Small intestine (tissue), 7 donors: ENCODE data around the gene SLC25A51. TPM values are rescaled to one million over a fixed set of nuclear protein-coding genes. Genes with fewer than 3 reads are reported as not detected.

Experiments used
- DNase-seq, 2 donors: peaks; one replicate each; pipeline versions ENCODE4 v3.0.0 to v3.0.0-alpha.2; 2013
- FAIRE-seq: peaks from 2 replicates; lab custom pipeline; 2012; peaks lifted over from hg19 to GRCh38; lab: Jason Lieb, UNC
- H3K27ac ChIP-seq, 3 donors: one replicate each; pipeline ENCODE4 v1.5.1; 2013; ENCODE audit warnings: low read length in 2 of 3, mild to moderate bottlenecking in 2 of 3, control low read depth in 1 of 3, inconsistent platforms in 1 of 3, low read depth in 1 of 3, moderate library complexity in 1 of 3
- H3K27me3 ChIP-seq, 3 donors: one replicate each; pipeline ENCODE4 v1.6.1; 2013; ENCODE audit warnings: low read length in 3 of 3, inconsistent platforms in 1 of 3; ENCODE audit not compliant: control insufficient read depth in 3 of 3, insufficient read depth in 3 of 3
- H3K36me3 ChIP-seq, 3 donors: one replicate each; pipeline ENCODE4 v1.6.1; 2013; ENCODE audit warnings: low read length in 3 of 3, inconsistent platforms in 1 of 3, low read depth in 1 of 3, mild to moderate bottlenecking in 1 of 3, moderate library complexity in 1 of 3; ENCODE audit not compliant: control insufficient read depth in 3 of 3, insufficient read depth in 2 of 3
- H3K4me1 ChIP-seq, 3 donors: one replicate each; pipeline ENCODE4 v1.6.1; 2013; ENCODE audit warnings: low read length in 2 of 3, inconsistent platforms in 1 of 3, low read depth in 1 of 3, mild to moderate bottlenecking in 1 of 3, moderate library complexity in 1 of 3; ENCODE audit not compliant: control insufficient read depth in 3 of 3, insufficient read depth in 2 of 3
- H3K4me3 ChIP-seq, 3 donors: one replicate each; pipeline ENCODE4 v1.5.1; 2013; ENCODE audit warnings: low read length in 3 of 3, control low read depth in 1 of 3, inconsistent platforms in 1 of 3, low read depth in 1 of 3, mild to moderate bottlenecking in 1 of 3, moderate library complexity in 1 of 3
- H3K9me3 ChIP-seq, 2 donors: one replicate each; pipeline ENCODE4 v1.6.1; 2013; ENCODE audit warnings: low read depth in 1 of 2, low read length in 1 of 2; ENCODE audit not compliant: control insufficient read depth in 2 of 2, insufficient read depth in 1 of 2
- WGBS, 3 donors: extraction: QIAGEN DNeasy Blood & Tissue Kit; methylation state at CpG; one replicate each; pipeline ENCODE4 v1.1.7; 2013; 5-methylcytosine and 5-hydroxymethylcytosine counted together
- polyA plus RNA-seq, 4 donors: library from polyadenylated mRNA; stranded (reverse) in 3 of 4; unstranded in 1 of 4; fragments of 200-250 nt in 3 of 4; fragments of 120-200 nt in 1 of 4; gene quantifications; one replicate each; pipeline versions ENCODE4 v1.2.1 to v1.2.3, GENCODE V29; 2013
- donor health status: healthy with polysubstance abuse.
- donor health status: control.
- donor health status: control.
- donor health status: Bipolar disorder and iron deficiency.
- donor health status: healthy.

SLC25A51 gene
- polyA plus RNA-seq, 4 donors: 9.2 to 20.0 (median 13.2) TPM

DNA sequence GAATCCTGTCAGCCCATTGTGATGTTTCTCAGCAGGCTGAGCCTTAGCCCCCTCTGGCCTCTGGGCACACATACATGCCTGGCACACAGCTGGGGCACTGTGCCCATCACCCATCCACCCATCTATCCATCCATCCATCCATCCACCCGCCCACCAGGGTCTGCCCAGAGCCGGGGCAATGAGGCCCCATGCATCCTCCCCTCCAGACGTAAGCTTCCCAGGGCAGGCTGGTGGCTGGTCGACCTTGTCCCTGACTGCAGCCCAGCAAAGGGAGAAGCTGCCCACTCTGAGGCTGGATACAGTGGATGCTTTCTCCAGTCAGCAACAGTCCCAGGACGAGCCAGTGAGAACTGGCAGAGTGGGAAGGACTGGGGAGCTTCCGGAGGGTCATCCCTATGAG lies 21.1 kb upstream of the SLC25A51 start:
- Histone ChIP-seq H3K4me3 (no peak overlapping the region), H3K27me3 (no peaks in the 10 kb centered on the region), H3K27ac (no peak overlapping the region), H3K36me3 (peaks cover 0 to 68% (median 0%) of the 10 kb centered on the region in 3 donors), H3K4me1 (peaks cover 0 to 45% (median 0%) of the 10 kb centered on the region in 3 donors), H3K9me3 (no peaks in the 10 kb centered on the region)
- no peak for FAIRE-seq
- WGBS, 3 donors: 81 to 93% (median 87%) methylated on average over 6 of the region's 6 CpGs
- no peak for DNase-seq

DNA sequence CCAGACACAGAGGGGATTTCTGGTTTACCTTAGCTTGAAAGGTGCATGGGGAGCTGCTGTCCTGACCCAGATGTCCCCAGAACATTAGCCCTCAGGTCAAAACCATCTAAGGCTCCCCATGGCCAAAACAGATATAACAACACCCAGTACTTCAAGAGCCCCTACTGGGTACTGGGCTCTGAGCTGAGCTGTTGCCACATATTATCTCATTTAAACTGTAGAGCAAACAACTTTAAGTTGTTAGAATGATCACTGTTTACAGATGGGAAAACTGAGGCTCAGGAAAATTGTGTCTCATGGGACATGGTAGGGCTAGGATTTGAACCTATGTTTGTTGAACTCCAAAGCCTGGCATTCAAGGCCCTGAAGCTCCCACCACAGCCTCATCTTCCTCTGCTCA lies 20.6 kb upstream of the SLC25A51 start:
- Histone ChIP-seq H3K9me3 (no peaks in the 10 kb centered on the region), H3K27ac (no peak overlapping the region), H3K4me1 (peaks cover 0 to 45% (median 0%) of the 10 kb centered on the region in 3 donors), H3K36me3 (peaks cover 0 to 70% (median 0%) of the 10 kb centered on the region in 3 donors), H3K4me3 (no peak overlapping the region), H3K27me3 (no peaks in the 10 kb centered on the region)
- FAIRE-seq (no peak), DNase-seq (no peak)

DNA sequence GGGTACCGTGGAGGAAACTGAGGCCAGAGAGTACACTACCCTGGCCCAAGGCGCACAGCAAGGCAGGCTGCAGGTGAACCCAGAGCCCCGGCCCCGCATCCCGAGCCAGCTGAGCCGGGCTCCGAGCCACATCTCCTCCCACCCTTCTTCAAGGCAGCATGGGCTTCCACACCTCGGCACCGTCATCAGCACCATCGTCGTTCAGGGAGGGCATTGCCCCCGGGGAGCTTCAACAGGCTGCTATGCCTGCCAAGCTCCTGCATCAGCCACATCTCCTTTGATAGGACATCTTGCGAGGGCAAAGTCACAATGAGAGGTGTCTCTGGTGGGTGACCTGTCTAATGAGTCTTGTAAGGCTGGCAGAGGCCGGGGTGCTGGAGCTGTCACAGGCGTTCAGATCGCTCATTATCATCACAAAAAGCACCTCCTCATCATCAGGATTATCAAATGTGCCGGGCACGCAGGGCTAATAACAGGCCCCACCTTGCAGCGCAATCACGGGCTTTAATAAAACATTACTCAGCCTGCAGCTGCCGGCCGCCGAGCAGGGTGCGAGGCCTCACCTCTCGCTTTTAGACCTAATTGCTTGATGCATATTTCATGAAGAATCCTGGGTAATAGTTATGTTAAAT lies 20.0 kb upstream of the SLC25A51 start:
- no peak overlapping the region for H3K27ac ChIP-seq
- peaks cover 0 to 70% (median 0%) of the 10 kb centered on the region in 3 donors for H3K36me3 ChIP-seq
- 37 to 77% (median 61%) methylated on average over 25 of the region's 25 CpGs for WGBS, 3 donors
- DNase-seq: peak; percentile 36 to 40
- no peaks in the 10 kb centered on the region for H3K9me3 ChIP-seq
- H3K27me3 ChIP-seq: no peaks in the 10 kb centered on the region
- no peak overlapping the region for H3K4me3 ChIP-seq
- FAIRE-seq: no peak
- peaks cover 0 to 45% (median 0%) of the 10 kb centered on the region in 3 donors for H3K4me1 ChIP-seq

DNA sequence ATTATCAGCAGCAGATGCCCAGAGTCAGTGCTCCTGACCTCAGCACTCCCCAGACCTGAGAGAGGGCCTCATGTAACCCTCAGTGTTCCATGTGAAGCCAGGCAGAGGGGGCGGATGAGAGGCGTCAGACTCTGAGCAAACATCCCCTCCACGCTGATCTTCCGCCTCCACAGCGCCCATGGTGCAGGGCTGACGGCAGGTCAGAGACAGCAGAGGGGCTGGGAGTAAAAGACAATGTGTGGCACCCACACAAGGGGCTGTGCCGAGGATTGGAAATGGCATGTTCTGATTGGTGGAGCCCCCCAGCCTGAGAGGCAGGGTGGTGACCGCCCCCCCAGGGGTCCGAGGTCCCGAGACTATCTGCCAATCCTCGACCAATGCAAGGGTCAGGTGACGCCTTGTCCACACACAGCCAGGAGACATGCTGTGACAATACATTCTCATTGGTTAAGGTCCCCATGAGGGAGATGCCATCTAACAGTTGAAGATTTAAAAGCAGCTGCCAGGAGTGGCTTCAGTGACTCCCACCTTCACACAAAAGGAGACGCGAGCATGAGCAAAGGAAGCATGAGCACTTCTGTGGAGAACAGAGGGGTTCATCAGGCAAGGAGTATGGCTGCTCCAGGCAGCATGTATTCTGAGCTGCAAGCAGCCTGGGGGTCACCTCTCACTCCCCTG lies 19.3 kb upstream of the SLC25A51 start:
- H3K9me3 ChIP-seq: no peaks in the 10 kb centered on the region
- FAIRE-seq (no peak), DNase-seq (no peak)
- peaks cover 0 to 70% (median 0%) of the 10 kb centered on the region in 3 donors for H3K36me3 ChIP-seq
- H3K4me3 ChIP-seq: no peak overlapping the region
- 84 to 90% (median 90%) methylated on average over 14 of the region's 14 CpGs for WGBS, 3 donors
- H3K4me1 ChIP-seq: peaks cover 0 to 43% (median 0%) of the 10 kb centered on the region in 3 donors
- H3K27ac ChIP-seq: no peak overlapping the region
- no peaks in the 10 kb centered on the region for H3K27me3 ChIP-seq

DNA sequence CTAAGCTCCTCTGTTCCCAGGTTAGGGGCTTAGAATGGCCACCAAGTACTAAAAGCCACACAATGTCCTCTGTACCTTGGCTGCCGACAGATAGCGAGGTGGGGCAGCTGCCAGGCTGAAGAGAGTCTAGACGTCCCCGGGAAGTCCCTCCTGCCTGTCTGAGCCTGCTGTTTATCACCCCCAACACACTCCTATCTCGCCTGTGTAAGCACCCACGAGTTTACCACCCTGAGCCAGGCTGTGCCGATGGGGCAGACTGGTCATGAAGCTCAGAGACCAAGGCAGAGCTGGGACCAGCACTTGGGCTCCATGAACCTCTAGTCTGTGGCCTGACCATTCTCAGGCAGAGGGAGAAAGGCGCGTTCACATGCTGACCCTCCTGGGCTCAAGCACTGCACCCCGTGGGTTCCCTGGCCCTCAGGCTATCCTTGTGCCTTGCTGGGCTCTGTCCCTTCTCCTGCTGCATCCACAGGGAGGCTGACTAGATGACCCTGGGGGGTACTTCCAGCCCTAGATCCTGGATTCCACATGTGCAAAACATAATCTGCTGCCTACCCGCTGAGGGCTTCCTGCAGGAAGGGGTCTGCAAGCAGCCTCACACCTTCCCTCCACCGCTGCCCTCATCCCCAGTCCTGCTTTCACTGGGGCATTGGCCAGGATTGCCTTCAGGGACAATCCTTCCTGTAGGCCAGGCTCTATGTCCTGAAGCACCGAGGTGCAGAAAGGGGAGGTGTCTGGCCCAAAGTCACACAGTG lies 18.6 kb upstream of the SLC25A51 start:
- Histone ChIP-seq H3K27me3 (no peaks in the 10 kb centered on the region), H3K4me1 (peaks cover 0 to 37% (median 0%) of the 10 kb centered on the region in 3 donors), H3K9me3 (no peaks in the 10 kb centered on the region), H3K36me3 (peaks cover 0 to 73% (median 3%) of the 10 kb centered on the region in 3 donors), H3K27ac (peak overlapping the region in 1 of 3 donors; percentile 23), H3K4me3 (no peak overlapping the region)
- peak in 1 of 2 donors; percentile 51 for DNase-seq
- WGBS, 3 donors: 32 to 65% (median 44%) methylated on average over 13 of the region's 13 CpGs
- FAIRE-seq: no peak

DNA sequence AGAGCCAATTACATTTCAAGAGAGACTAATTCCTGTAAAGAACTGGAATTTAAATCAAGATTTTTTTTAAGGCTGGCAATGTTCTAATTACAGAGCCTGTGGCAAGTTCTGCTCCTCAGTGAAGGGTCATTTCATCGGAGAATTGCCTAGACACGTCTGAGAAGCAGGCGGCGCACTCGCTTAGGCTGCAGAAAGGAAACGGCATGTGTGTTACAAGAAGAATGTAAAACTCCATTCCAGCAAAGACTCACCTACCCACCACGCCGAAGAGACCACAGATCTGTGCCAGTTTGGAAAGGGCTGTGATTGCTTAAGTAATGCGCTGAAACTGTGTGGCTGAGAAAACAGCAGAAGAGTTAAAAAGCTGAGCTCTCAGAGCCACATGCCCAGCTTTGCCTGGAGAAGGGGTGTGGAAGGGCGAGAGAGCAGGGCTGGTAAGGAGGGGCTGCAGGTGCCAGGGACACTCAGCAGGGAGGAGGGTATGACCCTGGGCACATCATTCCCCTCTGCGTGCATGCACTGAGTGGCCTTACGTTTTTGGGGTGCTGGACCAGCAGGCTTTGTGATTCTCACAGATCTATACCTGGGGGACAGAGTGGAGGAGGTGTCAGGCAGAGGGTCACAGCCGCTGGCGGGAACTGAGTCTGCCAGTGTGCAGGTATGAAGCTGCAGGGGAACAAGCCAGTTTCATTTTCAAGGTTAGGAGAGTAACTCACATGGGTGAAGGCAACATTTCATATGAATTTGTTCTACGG lies 17.8 kb upstream of the SLC25A51 start:
- H3K4me3 ChIP-seq: no peak overlapping the region
- peak overlapping the region in 1 of 3 donors; percentile 23 for H3K27ac ChIP-seq
- no peak for FAIRE-seq
- no peaks in the 10 kb centered on the region for H3K9me3 ChIP-seq
- H3K27me3 ChIP-seq: no peaks in the 10 kb centered on the region
- no peak for DNase-seq
- peaks cover 0 to 29% (median 0%) of the 10 kb centered on the region in 3 donors for H3K4me1 ChIP-seq
- WGBS, 3 donors: 74 to 85% (median 79%) methylated on average over 15 of the region's 15 CpGs
- peaks cover 0 to 79% (median 4%) of the 10 kb centered on the region in 3 donors for H3K36me3 ChIP-seq

DNA sequence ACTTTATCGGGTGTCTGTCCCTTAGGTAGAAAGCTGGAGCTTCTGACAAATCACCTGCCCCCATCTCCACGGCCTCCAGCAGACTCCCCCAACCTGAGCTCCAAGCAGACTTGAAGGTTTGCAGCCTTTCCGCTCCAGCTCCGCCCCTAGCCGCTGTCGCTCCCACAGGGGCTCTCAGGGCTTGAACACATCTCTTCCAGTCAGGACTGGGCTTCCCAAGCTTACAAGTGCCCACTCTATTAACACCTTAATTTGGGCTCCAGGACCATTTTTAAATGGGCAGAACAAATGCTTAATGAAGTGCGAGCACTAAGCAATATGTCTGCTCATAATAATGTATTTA lies 17.2 kb upstream of the SLC25A51 start:
- peaks cover 0 to 79% (median 6%) of the 10 kb centered on the region in 3 donors for H3K36me3 ChIP-seq
- no peaks in the 10 kb centered on the region for H3K9me3 ChIP-seq
- WGBS, 3 donors: 87 to 95% (median 93%) methylated on average over 7 of the region's 7 CpGs
- H3K4me3 ChIP-seq: no peak overlapping the region
- H3K4me1 ChIP-seq: peaks cover 0 to 28% (median 0%) of the 10 kb centered on the region in 3 donors
- no peak for DNase-seq
- no peak overlapping the region for H3K27ac ChIP-seq
- H3K27me3 ChIP-seq: no peaks in the 10 kb centered on the region
- FAIRE-seq: no peak
